Measurements from ENCODE around the gene TBC1D5. TPM values are rescaled to one million over a fixed set of nuclear protein-coding genes. Genes with fewer than 3 reads are reported as not detected.

TBC1D5 gene
- total RNA-seq, 1 donor: 145 TPM

- no peak for TF ChIP-seq CTCF (IDR thresholded peaks at IDR 0.05; ENCODE audit: insufficient read depth, low read length)
- no peak for DNase-seq (ENCODE audit: low read depth)
- H3K4me3 ChIP-seq (ENCODE audit: low read depth, low read length): no peak overlapping the region
Measured at GRCh38 chr3:17156864-17157263, 585.6 kb downstream of the TBC1D5 start.

- DNase-seq (ENCODE audit: low read depth): no peak
- no peak for TF ChIP-seq CTCF (IDR thresholded peaks at IDR 0.05; ENCODE audit: insufficient read depth, low read length)
- H3K4me3 ChIP-seq (ENCODE audit: low read depth, low read length): no peak overlapping the region
Measured at GRCh38 chr3:17155951-17156350, 586.5 kb downstream of the TBC1D5 start.

GRCh38 chr3:17154941-17155340 lies 587.5 kb downstream of the TBC1D5 start:
- no peak for TF ChIP-seq CTCF (IDR thresholded peaks at IDR 0.05; ENCODE audit: insufficient read depth, low read length)
- DNase-seq (ENCODE audit: low read depth): no peak

GRCh38 chr3:17154221-17154620 lies 588.2 kb downstream of the TBC1D5 start:
- no peak overlapping the region for H3K4me3 ChIP-seq (ENCODE audit: low read depth, low read length)
- TF ChIP-seq CTCF (IDR thresholded peaks at IDR 0.05; ENCODE audit: insufficient read depth, low read length): no peak
- DNase-seq (ENCODE audit: low read depth): no peak

More at GRCh38 chr3:17154941-17155340, 587.5 kb downstream of the TBC1D5 start:
- no peak overlapping the region for H3K4me3 ChIP-seq (ENCODE audit: low read depth, low read length)

GRCh38 chr3:17153209-17153608 lies 589.2 kb downstream of the TBC1D5 start:
- no peak for TF ChIP-seq CTCF (IDR thresholded peaks at IDR 0.05; ENCODE audit: insufficient read depth, low read length)
- no peak for DNase-seq (ENCODE audit: low read depth)
- no peak overlapping the region for H3K4me3 ChIP-seq (ENCODE audit: low read depth, low read length)

GRCh38 chr3:17151598-17152373 lies 590.6 kb downstream of the TBC1D5 start:
- TF ChIP-seq CTCF (IDR thresholded peaks at IDR 0.05; ENCODE audit: insufficient read depth, low read length): no peak
- no peak for DNase-seq (ENCODE audit: low read depth)
- no peak overlapping the region for H3K4me3 ChIP-seq (ENCODE audit: low read depth, low read length)

- no peak overlapping the region for H3K4me3 ChIP-seq (ENCODE audit: low read depth, low read length)
- no peak for DNase-seq (ENCODE audit: low read depth)
- no peak for TF ChIP-seq CTCF (IDR thresholded peaks at IDR 0.05; ENCODE audit: insufficient read depth, low read length)
Measured at GRCh38 chr3:17149076-17149475, 593.4 kb downstream of the TBC1D5 start.
